Measurements from ENCODE around the gene WNK4. TPM values are rescaled to one million over a fixed set of nuclear protein-coding genes. Genes with fewer than 3 reads are reported as not detected.

Gene WNK4
- total RNA-seq, 6 experiments from 2014 or later = 22.2 to 33.0 (median 24.3) TPM

- Mint-ChIP-seq H3K36me3 (ENCODE audit: low read depth) (peaks cover 40% of the 10 kb centered on the region), H3K4me1 (ENCODE audit: low read depth) (peaks cover 44% of the 10 kb centered on the region), H3K4me3 (peak overlapping the region; percentile 98), H3K9me3 (no peaks in the 10 kb centered on the region), H3K27ac (peak overlapping the region; percentile 86), H3K27me3 (ENCODE audit: insufficient read depth) (no peaks in the 10 kb centered on the region; the same call in none of the 2 replicates)
- DNase-seq = no peak
- TF ChIP-seq CTCF (IDR thresholded peaks at IDR 0.05) = peak; percentile 17; the same call in 1 of the 2 replicates
These were observed 2.0 kb downstream of the WNK4 start for GRCh38 chr17:42782166-42783061.

- H3K36me3 Mint-ChIP-seq (ENCODE audit: low read depth) = peaks cover 42% of the 10 kb centered on the region
- H3K27ac Mint-ChIP-seq = peak overlapping the region; percentile 86
- peak overlapping the region; percentile 98 for H3K4me3 Mint-ChIP-seq
- no peak for TF ChIP-seq CTCF (IDR thresholded peaks at IDR 0.05)
- peaks cover 44% of the 10 kb centered on the region for H3K4me1 Mint-ChIP-seq (ENCODE audit: low read depth)
- DNase-seq = peak; percentile 76
- no peaks in the 10 kb centered on the region; the same call in none of the 2 replicates for H3K27me3 Mint-ChIP-seq (ENCODE audit: insufficient read depth)
- no peaks in the 10 kb centered on the region for H3K9me3 Mint-ChIP-seq
These were observed 2.8 kb downstream of the WNK4 start for GRCh38 chr17:42783062-42783790.

- H3K4me3 Mint-ChIP-seq = peak overlapping the region; percentile 98
- H3K4me1 Mint-ChIP-seq (ENCODE audit: low read depth) = peaks cover 44% of the 10 kb centered on the region
- no peak for DNase-seq
- H3K36me3 Mint-ChIP-seq (ENCODE audit: low read depth) = peaks cover 44% of the 10 kb centered on the region
- no peaks in the 10 kb centered on the region; the same call in none of the 2 replicates for H3K27me3 Mint-ChIP-seq (ENCODE audit: insufficient read depth)
- H3K27ac Mint-ChIP-seq = peak overlapping the region; percentile 86
- H3K9me3 Mint-ChIP-seq = no peaks in the 10 kb centered on the region
- TF ChIP-seq CTCF (IDR thresholded peaks at IDR 0.05) = no peak
These were observed 3.4 kb downstream of the WNK4 start for GRCh38 chr17:42783791-42784138.

GRCh38 chr17:42784409-42784808 lies 4.0 kb downstream of the WNK4 start:
- no peak for DNase-seq
- H3K9me3 Mint-ChIP-seq = no peaks in the 10 kb centered on the region
- no peak for TF ChIP-seq CTCF (IDR thresholded peaks at IDR 0.05)
- H3K4me3 Mint-ChIP-seq = no peak overlapping the region
- H3K4me1 Mint-ChIP-seq (ENCODE audit: low read depth) = peaks cover 40% of the 10 kb centered on the region
- no peak overlapping the region for H3K27ac Mint-ChIP-seq
- no peaks in the 10 kb centered on the region; the same call in none of the 2 replicates for H3K27me3 Mint-ChIP-seq (ENCODE audit: insufficient read depth)
- H3K36me3 Mint-ChIP-seq (ENCODE audit: low read depth) = peaks cover 45% of the 10 kb centered on the region

GRCh38 chr17:42784811-42785592 lies 4.6 kb downstream of the WNK4 start:
- peaks cover 34% of the 10 kb centered on the region for H3K4me1 Mint-ChIP-seq (ENCODE audit: low read depth)
- no peaks in the 10 kb centered on the region; the same call in 1 of the 2 replicates for H3K27me3 Mint-ChIP-seq (ENCODE audit: insufficient read depth)
- H3K27ac Mint-ChIP-seq = no peak overlapping the region
- no peaks in the 10 kb centered on the region for H3K9me3 Mint-ChIP-seq
- DNase-seq = no peak
- peaks cover 47% of the 10 kb centered on the region for H3K36me3 Mint-ChIP-seq (ENCODE audit: low read depth)
- H3K4me3 Mint-ChIP-seq = no peak overlapping the region
- TF ChIP-seq CTCF (IDR thresholded peaks at IDR 0.05) = no peak

All from HFFc6 (cell line).